Panc1 (cell line): ENCODE data around the gene EML6. TPM values are rescaled to one million over a fixed set of nuclear protein-coding genes. Genes with fewer than 3 reads are reported as not detected.

ENCODE experiments used
- ATAC-seq: fragments of 200-7000 bp; cut with Tn5 transposase; 2 replicates; pipeline ENCODE4 v1.9.1; 2020; ENCODE audit warnings: mild to moderate bottlenecking, moderate library complexity
- BruUV-seq: library from RNA; stranded (reverse); fragments of 400-500 nt; replicated peaks from 2 replicates; lab custom pipeline; 2021; lab: Mats Ljungman, UMichigan
- CTCF ChIA-PET: fragments of 300-600 bp; sonication (Branson Sonifier 250); formaldehyde crosslinking; loops from one replicate; lab custom pipeline; 2022; ENCODE audit warnings: antibody characterized with exemption; lab: Charles Lee
- POLR2A ChIA-PET: fragments of 300-600 bp; sonication (Branson Sonifier 250); formaldehyde crosslinking; loops from one replicate; lab custom pipeline; 2022; ENCODE audit warnings: antibody characterized with exemption; lab: Charles Lee
- DNase-seq: peaks from one replicate; pipeline ENCODE4 v3.0.0-alpha.2; 2010; ENCODE audit warnings: low read depth, low spot score
- H3K27ac ChIP-seq: 2 replicates; pipeline ENCODE4 v1.5.1; 2011; ENCODE audit warnings: mild to moderate bottlenecking, low read length, inconsistent platforms
- H3K27me3 ChIP-seq: fragments of 200-500 bp; sonication (Bioruptor generic); 2 replicates; pipeline ENCODE4 v1.6.0; 2014; ENCODE audit warnings: low read length, inconsistent platforms; ENCODE audit not compliant: control insufficient read depth, insufficient read depth
- H3K36me3 ChIP-seq: fragments of 200-500 bp; sonication (Bioruptor generic); 2 replicates; pipeline ENCODE4 v1.5.1; 2014; ENCODE audit warnings: inconsistent platforms, mild to moderate bottlenecking, low read length, moderate library complexity; ENCODE audit not compliant: control insufficient read depth, insufficient read depth
- H3K4me1 ChIP-seq: 2 replicates; pipeline ENCODE4 v1.5.1; 2011; ENCODE audit warnings: inconsistent platforms, mild to moderate bottlenecking, low read length, moderate library complexity; ENCODE audit not compliant: control insufficient read depth, insufficient read depth
- H3K4me3 ChIP-seq, 2 experiments: 2 replicates each; pipeline ENCODE4 v1.5.1; 2011 to 2012; ENCODE audit warnings: low read depth in 2 of 2, low read length in 2 of 2, mild to moderate bottlenecking in 2 of 2, inconsistent platforms in 1 of 2, moderate library complexity in 1 of 2
- H3K9me3 ChIP-seq: fragments of 200-500 bp; sonication (Bioruptor generic); 2 replicates; pipeline ENCODE4 v1.5.1; 2014; ENCODE audit warnings: low read depth, mild to moderate bottlenecking, inconsistent platforms, low read length, moderate library complexity; ENCODE audit not compliant: control insufficient read depth, insufficient read depth
- CTCF ChIP-seq: fragments of 450-650 bp; IDR thresholded peaks from 2 replicates; pipeline ENCODE4 v1.5.1; 2017; ENCODE audit warnings: mild to moderate bottlenecking
- POLR2AphosphoS5 ChIP-seq: IDR thresholded peaks from 2 replicates; pipeline ENCODE4 v1.6.1; 2012; ENCODE audit warnings: mild to moderate bottlenecking, low read depth, low read length, moderate library complexity
- REST ChIP-seq, 2 experiments: IDR thresholded peaks; 2 replicates each; pipeline ENCODE4 v1.6.1; 2011 to 2012; ENCODE audit warnings: low read depth in 2 of 2, control low read depth in 1 of 2, low read length in 1 of 2, mild to moderate bottlenecking in 1 of 2, moderate library complexity in 1 of 2; ENCODE audit not compliant: insufficient read depth in 1 of 2
- SIN3A ChIP-seq: IDR thresholded peaks from 2 replicates; pipeline ENCODE4 v1.6.1; 2012; ENCODE audit warnings: low read depth, mild to moderate bottlenecking, low read length, moderate library complexity, borderline replicate concordance; ENCODE audit not compliant: insufficient read depth
- TCF7L2 ChIP-seq: IDR thresholded peaks from 2 replicates; pipeline ENCODE4 v1.6.1; 2011; ENCODE audit warnings: mild to moderate bottlenecking, low read depth, low read length, inconsistent platforms
- in situ Hi-C: cut with HindIII; loops from 2 replicates; pipeline ENCODE4 v1.10.0; 2016; ENCODE audit warnings: low sequenced_read_pairs, low pct_unique_long_range_greater_than_20kb
- intact Hi-C: fragments of 100-400 bp; cut with micrococcal nuclease; formaldehyde crosslinking; loops from one replicate; pipeline ENCODE4 v1.10.0; 2022; ENCODE audit not compliant: unreplicated experiment
- total RNA-seq: library from RNA; stranded (reverse); gene quantifications from one replicate; pipeline ENCODE4 v1.2.1, GENCODE V29; 2021; ENCODE audit not compliant: unreplicated experiment

Gene EML6
- total RNA-seq, 1 experiment from 2014 or later = 6.3 TPM

- BruUV-seq = no TSS peak
- no peak for DNase-seq
- intact Hi-C loops = no loop called here
- H3K27ac ChIP-seq = peak overlapping the region; percentile 39; the same call in 1 of the 2 replicates
- in situ Hi-C loops = no loop called here
- H3K4me1 ChIP-seq = peaks cover 55% of the 10 kb centered on the region
- POLR2A ChIA-PET = no interaction called here
- no peak for ATAC-seq
- no peak for TF ChIP-seq TCF7L2
- no peak for TF ChIP-seq CTCF
- no peak for TF ChIP-seq POLR2AphosphoS5
- TF ChIP-seq REST (IDR thresholded peaks at IDR 0.05; ENCODE audit: insufficient read depth in 1 of 2, low read depth in 2 of 2, low read length in 1 of 2) = no peak
- TF ChIP-seq SIN3A = no peak
- peaks cover 2% of the 10 kb centered on the region; the same call in 1 of the 2 replicates for H3K36me3 ChIP-seq
- no peak overlapping the region for H3K4me3 ChIP-seq
- CTCF ChIA-PET = no interaction called here
- no peaks in the 10 kb centered on the region for H3K27me3 ChIP-seq
- H3K9me3 ChIP-seq = no peaks in the 10 kb centered on the region
Measured at GRCh38 chr2:55017428-55017827, 294.0 kb downstream of the EML6 start.

- POLR2A ChIA-PET = no interaction called here
- H3K4me3 ChIP-seq = no peak overlapping the region
- intact Hi-C loops = no loop called here
Measured at GRCh38 chr2:55017880-55018279, 294.4 kb downstream of the EML6 start.

More at GRCh38 chr2:55017880-55018279, 294.4 kb downstream of the EML6 start:
- in situ Hi-C loops = no loop called here
- H3K36me3 ChIP-seq = peaks cover 2% of the 10 kb centered on the region; the same call in 1 of the 2 replicates
- no peaks in the 10 kb centered on the region for H3K9me3 ChIP-seq
- DNase-seq (no peak), ATAC-seq (no peak)
- H3K27ac ChIP-seq = peak overlapping the region; percentile 39; the same call in 1 of the 2 replicates
- peaks cover 55% of the 10 kb centered on the region for H3K4me1 ChIP-seq
- TF ChIP-seq REST (IDR thresholded peaks at IDR 0.05; ENCODE audit: insufficient read depth in 1 of 2, low read depth in 2 of 2, low read length in 1 of 2) = no peak
- no peak for TF ChIP-seq POLR2AphosphoS5
- no peak for TF ChIP-seq TCF7L2
- TF ChIP-seq CTCF = no peak
- no peak for TF ChIP-seq SIN3A
- no peaks in the 10 kb centered on the region for H3K27me3 ChIP-seq
- no TSS peak for BruUV-seq
- CTCF ChIA-PET = no interaction called here
